ENCODE measurements around the gene PBX3. TPM values are rescaled to one million over a fixed set of nuclear protein-coding genes. Genes with fewer than 3 reads are reported as not detected.
A peak's percentile ranks its signal among the peaks of the same experiment; 100 is the strongest.

PBX3 gene
- total RNA-seq, 1 experiment from 2014 or later: 46.0 TPM

GRCh38 chr9:125960626-125961025 is 213.5 kb downstream of the PBX3 start:
- no peak for TF ChIP-seq CTCF (conservative IDR thresholded peaks at IDR 0.05)
- Histone ChIP-seq H4K91ac (ENCODE audit: insufficient read length, low read depth, low read length) (no peak overlapping the region), H2BK20ac (ENCODE audit: low read depth, low read length, poor library complexity, severe bottlenecking) (no peak overlapping the region), H2BK12ac (ENCODE audit: insufficient read length, low read depth, low read length) (no peak overlapping the region), H3K14ac (ENCODE audit: insufficient read depth, low read length) (no peak overlapping the region), H2AFZ (ENCODE audit: low read length) (no peak overlapping the region), H2AK5ac (ENCODE audit: insufficient read length, low read length) (no peak overlapping the region), H3T11ph (ENCODE audit: low read length) (no peak overlapping the region), H3K27ac (ENCODE audit: insufficient read length, low read depth, low read length) (no peak overlapping the region), H2BK5ac (ENCODE audit: insufficient read length, low read length) (no peak overlapping the region), H3K18ac (ENCODE audit: insufficient read length, low read depth, low read length) (no peak overlapping the region), H3K23me2 (ENCODE audit: insufficient read length, low read depth, low read length, poor library complexity, severe bottlenecking) (no peaks in the 10 kb centered on the region), H2BK15ac (ENCODE audit: low read depth, low read length) (no peak overlapping the region), H4K8ac (replicated peaks; ENCODE audit: insufficient read length, low read depth, low read length) (no peak overlapping the region), H3K4me2 (ENCODE audit: insufficient read depth, insufficient read length, low read length) (no peak overlapping the region), H4K20me1 (ENCODE audit: control insufficient read depth, insufficient read depth, insufficient read length) (no peaks in the 10 kb centered on the region), H3K4ac (ENCODE audit: low read depth, low read length) (no peak overlapping the region), H3K23ac (ENCODE audit: insufficient read length, low read depth, low read length) (no peak overlapping the region), H3K4me1 (ENCODE audit: insufficient read depth, low read length) (no peaks in the 10 kb centered on the region; the same call in 1 of the 2 replicates), H3K79me2 (ENCODE audit: insufficient read depth, low read length) (no peaks in the 10 kb centered on the region), H4K5ac (ENCODE audit: insufficient read length, low read depth, low read length) (no peak overlapping the region), H3K9me3 (ENCODE audit: control insufficient read depth, low read depth, low read length) (no peaks in the 10 kb centered on the region), H3K9ac (ENCODE audit: extremely low read depth, insufficient read length, low read length) (no peak overlapping the region), H3K27me3 (ENCODE audit: insufficient read depth, low read length) (no peaks in the 10 kb centered on the region), H2BK120ac (ENCODE audit: low read depth, low read length, poor library complexity, severe bottlenecking) (no peak overlapping the region), H3K56ac (ENCODE audit: insufficient read length, low read depth, low read length) (no peak overlapping the region), H3K79me1 (ENCODE audit: insufficient read depth, low read depth, low read length, poor library complexity, severe bottlenecking) (no peaks in the 10 kb centered on the region)
- Mint-ChIP-seq H3K9me3 (no peaks in the 10 kb centered on the region), H3K27me3 (ENCODE audit: low read depth) (no peaks in the 10 kb centered on the region), H3K4me1 (peaks cover 34 to 38% of the 10 kb centered on the region in 2 experiments), H3K4me3 (no peak overlapping the region), H3K27ac (peak overlapping the region in 1 of 3 experiments; percentile 73; a peak in 2 of 7 replicates), H3K36me3 (ENCODE audit: insufficient read depth in 1 of 3, low read depth in 3 of 3) (peaks cover 6 to 59% (median 53%) of the 10 kb centered on the region in 3 experiments; a peak in 6 of 7 replicates)
- DNase-seq: no peak
- WGBS (ENCODE audit: extremely low coverage, insufficient read length, low lambda C conversion rate): no CpG with 5 or more reads among the region's 8 CpGs
